H1 (cell line): Measurements from ENCODE around the gene TMEM203. TPM values are rescaled to one million over a fixed set of nuclear protein-coding genes. Genes with fewer than 3 reads are reported as not detected.
A peak's percentile ranks its signal among the peaks of the same experiment; 100 is the strongest.

Experiments
- CTCF ChIP-seq, 3 experiments: IDR thresholded peaks; 1 replicate in 2 of 3; 2 replicates in 1 of 3; pipeline versions ENCODE4 v1.5.1 to v1.6.1; 2011; ENCODE audit warnings: low read length in 3 of 3, mild to moderate bottlenecking in 3 of 3, inconsistent platforms in 2 of 3, low read depth in 1 of 3, moderate library complexity in 1 of 3; ENCODE audit not compliant: insufficient read depth in 1 of 3; ENCODE audit errors: control extremely low read depth in 1 of 3
- FOSL1 ChIP-seq: IDR thresholded peaks from 2 replicates; pipeline ENCODE4 v1.6.1; 2011; ENCODE audit warnings: mild to moderate bottlenecking, low read depth, low read length, moderate library complexity; ENCODE audit not compliant: insufficient read depth
- GABPA ChIP-seq: IDR thresholded peaks from 2 replicates; pipeline ENCODE4 v1.6.1; 2011; ENCODE audit warnings: mild to moderate bottlenecking, low read length, moderate library complexity, borderline replicate concordance; ENCODE audit not compliant: insufficient read depth
- NRF1 ChIP-seq: IDR thresholded peaks from 2 replicates; pipeline ENCODE4 v1.6.1; 2011; ENCODE audit warnings: mild to moderate bottlenecking, low read depth, low read length, improper control_type of control experiment
- POLR2AphosphoS5 ChIP-seq: IDR thresholded peaks from 2 replicates; pipeline ENCODE4 v1.6.1; 2011; ENCODE audit warnings: low read depth, low read length
- RAD21 ChIP-seq, 2 experiments: IDR thresholded peaks in 1 of 2; conservative IDR thresholded peaks in 1 of 2; 2 replicates each; pipeline ENCODE4 v1.6.1; 2011; ENCODE audit warnings: low read depth in 2 of 2, low read length in 2 of 2, improper control_type of control experiment in 1 of 2, inconsistent platforms in 1 of 2, mild to moderate bottlenecking in 1 of 2, moderate library complexity in 1 of 2
- SIX5 ChIP-seq: IDR thresholded peaks from 2 replicates; pipeline ENCODE4 v1.6.1; 2011; ENCODE audit warnings: mild to moderate bottlenecking, low read depth, low read length
- TBP ChIP-seq: IDR thresholded peaks from 2 replicates; pipeline ENCODE4 v1.6.1; 2011; ENCODE audit warnings: low read depth, low read length, improper control_type of control experiment
- polyA plus RNA-seq, 7 experiments: library from polyadenylated mRNA; depleted of rRNA in 3 of 7; stranded (reverse) in 5 of 7; unstranded in 2 of 7; fragments of >200 nt in 5 of 7; fragments of 200-250 nt in 2 of 7; gene quantifications; 1 replicate in 5 of 7; 2 replicates in 1 of 7; 4 replicates in 1 of 7; pipeline versions ENCODE4 v1.2.1 to v1.2.3, GENCODE V29; 2011 to 2013; ENCODE audit warnings: missing spikeins in 2 of 7, mixed read lengths in 2 of 7
- total RNA-seq: library from RNA; stranded (reverse); fragmentation: NEBNext Ultra II Directional; extraction: Animal tissue kit (Norgen Biotek cat#: 25700); gene quantifications from 2 replicates; pipeline ENCODE4 v1.2.1, GENCODE V29; 2021

TMEM203 gene
- total and polyA plus RNA-seq, 2 of the 8 experiments (the other 6 are each of a cell fraction or from before 2014, with no cell fraction given): 44.1 to 57.1 TPM

- 0 out of 2 replicates have a peak, but pooled peaks have one; percentile 11 for TF ChIP-seq FOSL1
- no peak for TF ChIP-seq TBP
- no peak for TF ChIP-seq POLR2AphosphoS5
- no peak for TF ChIP-seq SIX5
- TF ChIP-seq NRF1: no peak
- peak; percentile 82; the same call in 1 of the 2 replicates for TF ChIP-seq GABPA
- peak; percentile 70 to 77 for TF ChIP-seq RAD21 (IDR thresholded peaks at IDR 0.05 in 1 of 2, conservative IDR thresholded peaks at IDR 0.05 in 1 of 2; ENCODE audit: low read depth in 2 of 2, low read length in 2 of 2)
- peak in 2 of 3 experiments; percentile 72 to 75; a peak in 3 of 4 replicates for TF ChIP-seq CTCF (IDR thresholded peaks at IDR 0.05; ENCODE audit: control extremely low read depth in 1 of 3, insufficient read depth in 1 of 3, low read depth in 1 of 3, low read length in 3 of 3)
Observed at GRCh38 chr9:137175345-137175961, 30.0 kb downstream of the TMEM203 start (continued).
